HFF-Myc (cell line): ENCODE results near the gene KCNN2.

Experiments
- DNase-seq: peaks from one replicate; pipeline ENCODE4 v3.0.0-alpha.2; 2011; ENCODE audit warnings: low read depth; ENCODE audit errors: extremely low read depth
- H3K4me3 ChIP-seq: replicated peaks from 2 replicates; pipeline ENCODE4 v1.5.1; 2011; ENCODE audit warnings: low read depth, mild to moderate bottlenecking, control low read depth, low read length
- TF ChIP-seq, protein P1 (sequence below): IDR thresholded peaks from 2 replicates; pipeline ENCODE4 v1.5.1; 2012; ENCODE audit warnings: mild to moderate bottlenecking, low read depth, low read length, control low read depth; ENCODE audit errors: missing control alignments

KCNN2 gene

DNA sequence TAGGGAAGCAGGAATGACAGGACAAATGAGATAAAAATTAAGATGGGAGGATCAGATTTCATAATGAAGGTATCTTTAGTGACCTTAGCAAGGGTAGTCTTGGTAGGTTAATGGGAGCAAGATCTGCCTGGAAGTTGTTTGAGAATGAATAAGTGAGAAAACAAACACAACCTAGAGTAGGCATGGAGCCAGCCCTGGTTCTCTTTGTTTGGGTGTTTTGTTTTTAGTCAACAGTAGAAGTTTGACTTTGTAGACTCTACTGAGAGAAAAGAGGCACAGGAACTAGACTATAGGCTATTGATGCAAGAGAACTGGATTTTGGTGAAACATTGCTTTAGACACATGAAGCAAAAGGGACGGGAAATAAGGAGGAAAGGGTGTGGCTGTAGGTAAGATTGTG lies 40.3 kb downstream of the KCNN2 start:
- TF ChIP-seq, protein P1, sequence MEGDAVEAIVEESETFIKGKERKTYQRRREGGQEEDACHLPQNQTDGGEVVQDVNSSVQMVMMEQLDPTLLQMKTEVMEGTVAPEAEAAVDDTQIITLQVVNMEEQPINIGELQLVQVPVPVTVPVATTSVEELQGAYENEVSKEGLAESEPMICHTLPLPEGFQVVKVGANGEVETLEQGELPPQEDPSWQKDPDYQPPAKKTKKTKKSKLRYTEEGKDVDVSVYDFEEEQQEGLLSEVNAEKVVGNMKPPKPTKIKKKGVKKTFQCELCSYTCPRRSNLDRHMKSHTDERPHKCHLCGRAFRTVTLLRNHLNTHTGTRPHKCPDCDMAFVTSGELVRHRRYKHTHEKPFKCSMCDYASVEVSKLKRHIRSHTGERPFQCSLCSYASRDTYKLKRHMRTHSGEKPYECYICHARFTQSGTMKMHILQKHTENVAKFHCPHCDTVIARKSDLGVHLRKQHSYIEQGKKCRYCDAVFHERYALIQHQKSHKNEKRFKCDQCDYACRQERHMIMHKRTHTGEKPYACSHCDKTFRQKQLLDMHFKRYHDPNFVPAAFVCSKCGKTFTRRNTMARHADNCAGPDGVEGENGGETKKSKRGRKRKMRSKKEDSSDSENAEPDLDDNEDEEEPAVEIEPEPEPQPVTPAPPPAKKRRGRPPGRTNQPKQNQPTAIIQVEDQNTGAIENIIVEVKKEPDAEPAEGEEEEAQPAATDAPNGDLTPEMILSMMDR = no peak
- no peak overlapping the region for H3K4me3 ChIP-seq
- no peak for DNase-seq

GRCh38 chr5:114407783-114408182 lies 45.9 kb downstream of the KCNN2 start:
- H3K4me3 ChIP-seq = no peak overlapping the region
- no peak for DNase-seq
- TF ChIP-seq, protein P1 = no peak

GRCh38 chr5:114408847-114409246 lies 47.0 kb downstream of the KCNN2 start:
- H3K4me3 ChIP-seq = no peak overlapping the region
- TF ChIP-seq, protein P1 = no peak
- DNase-seq = no peak

GRCh38 chr5:114411380-114411931 lies 49.6 kb downstream of the KCNN2 start:
- no peak overlapping the region for H3K4me3 ChIP-seq
- DNase-seq = no peak
- TF ChIP-seq, protein P1 = no peak

- DNase-seq = peak; percentile 79
- H3K4me3 ChIP-seq = no peak overlapping the region
- TF ChIP-seq, protein P1 = no peak
Measured at GRCh38 chr5:114412510-114413171, 50.8 kb downstream of the KCNN2 start.

DNA sequence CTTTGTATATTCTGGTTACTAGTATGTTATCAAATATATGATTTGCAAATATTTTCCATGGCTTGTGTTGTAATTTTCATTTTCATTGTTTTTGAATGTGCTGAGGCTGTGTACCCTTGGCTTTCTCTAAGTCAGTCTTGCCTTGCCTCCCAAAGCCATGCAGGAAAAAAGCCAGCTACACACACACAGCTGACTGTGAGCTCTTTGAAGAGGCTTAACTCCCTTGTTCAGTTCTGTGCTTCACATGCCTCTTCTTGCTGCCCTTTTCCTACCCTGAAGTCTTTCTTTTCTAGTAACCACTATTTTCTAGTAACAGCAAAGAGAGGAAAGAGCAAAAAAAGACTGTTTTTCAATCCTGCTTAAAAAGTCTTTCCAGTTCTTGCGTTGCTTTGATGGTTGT lies 53.9 kb downstream of the KCNN2 start:
- no peak for DNase-seq
- no peak overlapping the region for H3K4me3 ChIP-seq
- TF ChIP-seq, protein P1 = no peak
